Measurements from ENCODE around the gene TMEM92.
A peak's percentile ranks its signal among the peaks of the same experiment; 100 is the strongest.
"Not testable (repeated sequence)": the region's sequence is repeated elsewhere in the genome, so short reads cannot be mapped to it uniquely, and the experiment has no call there.

Gene TMEM92

GRCh38 chr17:50276588-50277356, 2.5 kb downstream of the TMEM92 start:
- no peak for DNase-seq

GRCh38 chr17:50277357-50277754, 3.1 kb downstream of the TMEM92 start:
- no peak for DNase-seq

- no peak for DNase-seq
Observed at GRCh38 chr17:50278526-50279180, 4.4 kb downstream of the TMEM92 start.

GRCh38 chr17:50279181-50279526, 4.9 kb downstream of the TMEM92 start:
- no peak for DNase-seq

GRCh38 chr17:50279639-50280038, 5.4 kb downstream of the TMEM92 start:
- DNase-seq, result no peak

GRCh38 chr17:50280068-50280467, 5.8 kb downstream of the TMEM92 start:
- DNase-seq, result peak in 1 of 2 donors; percentile 56

DNA sequence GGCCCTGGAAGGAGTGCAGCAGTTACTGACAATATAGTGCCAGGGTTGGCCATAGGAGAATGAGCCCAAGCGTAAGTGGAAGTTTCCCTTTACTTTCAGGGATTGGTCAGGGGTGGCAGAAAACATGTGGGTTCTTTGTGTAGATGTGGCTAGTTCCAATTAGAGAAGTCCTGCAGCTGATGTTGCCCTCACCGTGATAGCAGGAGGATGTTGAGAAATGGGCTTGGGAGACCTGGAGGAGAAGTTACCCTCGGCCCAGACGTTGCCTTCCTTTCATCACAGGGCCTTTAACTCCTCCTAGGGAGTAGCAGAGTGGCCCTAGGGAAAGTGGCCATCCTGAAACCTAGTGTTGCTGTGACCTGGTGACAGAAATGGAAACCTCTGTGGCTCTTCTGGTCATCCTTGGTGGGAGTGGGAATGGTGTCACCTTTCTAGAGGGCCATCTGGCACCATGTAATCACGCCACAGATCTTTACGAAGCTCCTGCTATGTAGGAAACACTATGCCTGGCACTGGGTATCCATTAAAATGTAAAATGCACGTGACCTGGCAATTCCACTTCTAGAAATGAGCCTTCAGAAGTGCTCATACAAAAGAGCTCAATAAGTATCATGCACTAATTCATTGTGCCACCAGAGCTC, 6.7 kb downstream of the TMEM92 start:
- DNase-seq, result peak; percentile 25 to 70

DNA sequence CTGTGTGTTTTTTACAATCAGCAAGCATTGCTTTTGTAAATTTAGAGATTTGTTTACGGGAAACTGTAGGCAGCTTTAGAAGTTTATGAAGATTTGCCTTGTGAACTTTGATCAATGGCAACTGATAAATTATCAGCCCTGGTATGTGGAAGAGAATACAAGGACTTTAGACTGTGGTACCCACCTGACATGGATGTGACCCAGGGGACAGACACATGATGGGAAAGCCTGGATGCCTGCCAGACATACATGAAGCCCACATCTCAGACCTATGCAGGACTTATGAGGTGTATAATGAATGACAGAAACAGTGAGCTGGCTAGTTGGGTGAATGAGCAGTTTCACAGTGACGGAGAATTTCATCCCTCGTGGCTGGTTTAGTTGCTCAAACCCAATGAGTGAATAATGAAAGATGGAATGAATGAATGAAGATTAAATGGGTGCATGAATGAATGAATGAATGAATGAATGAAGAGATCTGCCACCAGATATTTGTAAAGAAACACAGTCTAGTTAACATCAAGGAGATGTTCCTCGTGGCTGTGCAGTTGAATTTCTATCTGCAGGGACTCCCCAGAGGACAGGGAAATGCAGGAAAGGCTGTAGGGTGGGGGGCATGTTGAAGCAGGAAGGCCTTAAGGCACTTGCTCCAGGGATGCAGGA, 7.6 kb downstream of the TMEM92 start:
- no peak for DNase-seq

GRCh38 chr17:50283246-50283645, 9.0 kb downstream of the TMEM92 start:
- peak; percentile 68 to 77 for DNase-seq

DNA sequence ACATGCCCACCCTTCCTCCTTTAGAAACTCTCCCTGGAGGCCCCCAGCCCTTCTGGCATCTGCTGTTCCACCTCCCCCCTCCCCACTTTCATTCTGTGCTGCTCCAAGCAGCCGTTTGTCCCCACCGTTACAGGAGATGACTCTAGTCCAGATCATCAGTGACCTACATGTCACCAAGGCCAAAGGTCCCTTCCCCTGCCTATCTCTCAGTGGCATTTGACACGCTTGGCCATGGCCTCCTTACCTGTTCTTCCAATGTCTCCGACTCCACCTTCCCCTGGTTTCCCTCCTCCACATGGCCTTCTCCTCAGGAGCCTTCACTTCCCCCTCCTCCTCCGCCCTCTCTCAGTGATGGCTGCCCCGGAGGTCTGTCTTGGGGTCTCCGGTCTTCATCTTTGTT, 9.4 kb downstream of the TMEM92 start:
- DNase-seq, result no peak

DNA sequence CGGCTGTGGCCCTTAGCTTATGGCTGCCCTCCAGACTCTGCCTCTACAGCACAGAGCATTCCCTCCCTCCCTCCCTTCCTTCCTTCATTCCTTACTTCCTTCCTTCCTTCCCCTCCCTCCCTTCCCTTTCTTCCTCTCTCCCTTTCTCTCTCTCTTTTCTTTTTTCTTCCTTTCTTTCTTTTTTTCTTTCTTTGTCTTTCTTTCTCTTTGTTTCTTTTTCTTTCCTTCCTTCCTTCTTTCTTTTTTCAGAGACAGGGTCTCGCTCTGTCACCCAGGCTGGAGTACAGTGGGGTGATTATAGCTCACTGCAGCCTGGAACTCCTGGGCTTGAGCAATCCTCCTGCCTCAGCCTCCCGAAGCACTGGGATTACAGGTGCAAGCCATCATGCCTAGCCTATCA, 11.7 kb downstream of the TMEM92 start:
- no peak for DNase-seq

- not testable (repeated sequence) for DNase-seq
Observed at GRCh38 chr17:50287302-50287701, 13.0 kb downstream of the TMEM92 start.

DNA sequence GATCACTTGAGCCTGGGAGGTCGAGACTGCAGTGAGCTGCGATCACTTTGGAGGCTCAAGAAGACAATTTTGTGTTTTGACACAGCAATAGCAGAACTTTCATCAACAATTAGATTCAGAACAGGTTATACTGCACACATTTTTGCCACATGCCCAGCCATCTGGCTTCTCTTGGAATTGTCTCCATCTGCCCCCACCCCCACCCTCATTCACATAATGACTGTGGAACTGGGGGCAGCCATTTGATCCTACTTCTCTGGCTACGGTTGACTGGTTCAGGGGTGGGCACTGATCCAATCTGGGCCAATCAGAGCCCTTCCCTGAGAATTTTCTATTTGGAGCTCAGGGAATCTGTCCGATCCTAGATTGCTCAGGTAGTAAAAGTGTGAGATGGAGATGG, 14.0 kb downstream of the TMEM92 start:
- no peak for DNase-seq

DNA sequence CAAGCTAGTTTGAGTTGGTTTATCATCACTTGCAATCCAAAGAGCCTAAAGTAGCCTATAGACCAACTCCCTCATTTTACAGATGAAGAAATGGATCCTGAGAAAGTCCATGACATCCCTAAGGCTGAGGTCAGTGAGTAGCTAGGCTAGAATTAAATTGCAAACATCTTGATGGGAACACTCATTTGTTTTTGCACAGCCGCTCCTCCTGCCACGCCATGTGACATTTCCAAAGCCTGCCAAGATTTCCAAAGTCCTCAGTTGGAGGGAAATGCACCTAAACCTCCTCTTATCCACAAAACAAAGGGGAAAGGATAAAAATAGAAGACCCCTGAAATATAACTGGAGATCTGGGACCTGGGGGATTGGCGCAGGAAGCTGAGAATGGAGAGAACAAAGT, 15.0 kb downstream of the TMEM92 start:
- DNase-seq, result no peak

DNA sequence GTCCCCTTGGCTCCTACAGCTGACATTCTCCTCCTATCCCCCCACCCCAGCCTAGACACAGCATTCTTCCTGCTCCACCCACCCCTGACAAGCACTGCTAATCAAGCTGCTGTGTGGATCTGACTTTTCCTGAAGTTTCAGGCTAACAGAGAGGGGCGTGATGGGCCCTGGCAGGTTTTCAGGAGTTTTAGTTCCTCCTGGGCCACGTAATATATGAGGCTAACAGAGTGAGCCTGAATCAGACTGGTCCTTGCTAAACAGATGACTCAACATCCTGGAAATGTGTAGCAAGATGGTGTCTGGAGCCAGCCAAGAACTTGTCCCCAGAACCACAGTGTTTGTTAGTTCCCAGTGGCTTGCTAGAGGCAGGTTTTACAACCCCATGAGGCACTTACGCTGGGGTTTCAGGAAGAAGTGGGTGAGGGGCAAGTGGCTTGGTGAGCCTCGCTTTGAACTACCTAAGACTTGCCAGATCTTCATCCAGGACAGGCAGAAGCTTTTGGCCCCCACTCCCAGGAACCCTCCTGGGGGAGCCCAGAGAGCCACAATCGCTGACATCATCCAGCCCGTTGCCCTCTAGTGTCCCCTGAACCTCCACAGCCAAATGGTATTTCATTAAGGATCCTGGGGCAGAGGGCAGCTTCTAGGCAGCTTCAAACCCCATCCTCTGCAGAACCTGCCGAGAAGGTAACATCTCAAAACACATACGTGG, 15.9 kb downstream of the TMEM92 start:
- DNase-seq, result peak; percentile 92 to 93

DNA sequence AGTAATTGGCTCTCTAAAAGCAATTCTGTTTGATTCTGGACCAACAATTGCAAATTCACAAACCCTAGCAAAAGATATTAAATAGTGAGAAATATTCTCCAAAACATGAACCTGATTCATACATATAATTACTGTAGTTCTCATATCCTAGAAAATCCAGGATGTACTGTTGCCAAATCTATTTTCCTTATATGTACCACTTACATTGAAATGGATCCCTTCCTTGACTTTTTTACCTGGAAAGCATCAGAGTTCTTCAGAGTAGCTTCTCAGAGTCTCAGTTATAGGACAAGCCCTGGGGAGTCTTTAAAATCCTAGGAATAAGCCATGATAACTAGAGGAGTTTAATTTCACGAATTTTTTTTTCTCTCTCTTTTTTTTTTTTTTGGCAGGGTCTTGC, 16.7 kb downstream of the TMEM92 start:
- DNase-seq, result no peak

DNA sequence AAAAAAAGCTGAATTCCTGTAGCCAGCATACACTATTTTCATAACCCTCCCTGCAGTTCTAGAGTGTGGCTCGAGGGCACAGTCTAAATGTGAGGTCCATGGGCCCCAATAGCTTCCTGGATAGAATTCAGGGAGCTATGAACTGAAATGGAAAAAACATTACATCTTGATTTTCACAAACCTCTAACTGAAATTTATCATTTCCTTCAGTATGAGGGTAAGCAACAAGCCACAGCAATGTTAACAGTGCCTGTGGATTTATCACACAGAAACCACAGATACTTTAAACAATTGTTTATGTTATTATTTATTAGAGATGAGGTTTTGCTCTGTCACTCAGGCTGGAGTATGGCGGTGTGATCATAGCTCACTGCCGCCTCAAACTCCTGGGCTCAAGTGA, 18.2 kb downstream of the TMEM92 start:
- DNase-seq, result no peak

- DNase-seq, result no peak
Observed at GRCh38 chr17:50295021-50295420, 20.8 kb downstream of the TMEM92 start.

GRCh38 chr17:50297407-50297865, 23.2 kb downstream of the TMEM92 start:
- DNase-seq, result peak in 1 of 2 donors; percentile 61

DNA sequence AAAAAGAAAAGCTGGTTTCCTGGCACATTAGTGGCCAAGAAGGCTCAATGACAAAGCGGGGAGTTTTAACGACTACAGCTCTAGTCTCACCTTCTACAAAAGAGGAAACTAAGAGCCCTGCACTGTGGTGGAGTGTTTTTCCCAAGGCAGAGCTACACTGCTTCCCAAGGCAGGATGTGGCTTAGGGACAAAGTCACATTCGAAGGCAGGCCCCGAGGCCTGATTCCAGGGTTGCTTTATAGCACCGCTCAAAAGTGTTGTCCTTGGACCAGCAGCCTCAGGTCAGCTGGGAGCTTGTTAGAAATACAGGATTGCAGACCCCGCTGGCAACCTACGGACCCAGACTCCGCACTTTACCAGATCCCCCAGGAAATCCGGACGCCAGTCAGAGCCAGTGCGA, 23.8 kb downstream of the TMEM92 start:
- DNase-seq, result no peak

DNA sequence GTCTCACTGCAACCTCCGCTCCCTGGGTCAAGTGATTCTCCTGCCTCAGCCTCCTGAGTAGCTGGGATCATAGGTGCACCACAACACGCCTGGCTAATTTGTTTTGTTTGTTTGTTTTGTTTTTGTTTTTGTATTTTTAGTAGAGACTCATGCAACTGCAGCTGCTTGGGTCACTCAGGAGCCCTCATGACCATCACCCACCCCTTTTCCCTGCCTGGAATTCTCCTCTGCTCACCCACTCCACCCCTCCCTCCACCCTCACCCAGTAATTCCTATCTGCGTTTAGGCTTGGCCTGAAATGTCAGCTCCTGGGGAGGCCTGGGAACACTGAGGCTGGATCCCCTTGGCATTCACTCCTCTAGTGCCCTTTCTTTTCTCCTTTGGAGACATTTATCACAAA, 25.5 kb downstream of the TMEM92 start:
- DNase-seq, result no peak

- not testable (repeated sequence) for DNase-seq
Observed at GRCh38 chr17:50300824-50301223, 26.6 kb downstream of the TMEM92 start.
